Activated CD4-positive, CD25-positive, alpha-beta regulatory T cell treated with anti-CD3 and anti-CD28 coated beads, Interleukin-2, amount 50 U/mL, for 24 hours (primary cell): ENCODE measurements around the gene TGM5.
A peak's percentile ranks its signal among the peaks of the same experiment; 100 is the strongest.

Source experiments
- ATAC-seq, 2 donors: fragments of 150-1000 bp; cut with Tn5 transposase; one replicate each; pipeline ENCODE4 v1.10.0; 2021; ENCODE audit warnings: mild to moderate bottlenecking in 1 of 2, moderate library complexity in 1 of 2

Gene TGM5

GRCh38 chr15:43187544-43188155, 79.1 kb downstream of the TGM5 start:
- ATAC-seq: no peak

GRCh38 chr15:43186003-43186353, 80.8 kb downstream of the TGM5 start:
- ATAC-seq: peak; percentile 6 to 19

GRCh38 chr15:43185157-43186002, 81.3 kb downstream of the TGM5 start, which contains the start of gene CCNDBP1:
CCNDBP1 (plus strand) TSS chr15:43185403; CDS start chr15:43185499, 96 bp downstream.
- peak; percentile 92 to 93 for ATAC-seq

GRCh38 chr15:43184407-43185124, 82.2 kb downstream of the TGM5 start:
- no peak for ATAC-seq

- ATAC-seq: no peak
Measured at GRCh38 chr15:43183270-43183669, 83.5 kb downstream of the TGM5 start.
